ENCODE measurements around the gene TMEM255B.

The TMEM255B gene

DNA sequence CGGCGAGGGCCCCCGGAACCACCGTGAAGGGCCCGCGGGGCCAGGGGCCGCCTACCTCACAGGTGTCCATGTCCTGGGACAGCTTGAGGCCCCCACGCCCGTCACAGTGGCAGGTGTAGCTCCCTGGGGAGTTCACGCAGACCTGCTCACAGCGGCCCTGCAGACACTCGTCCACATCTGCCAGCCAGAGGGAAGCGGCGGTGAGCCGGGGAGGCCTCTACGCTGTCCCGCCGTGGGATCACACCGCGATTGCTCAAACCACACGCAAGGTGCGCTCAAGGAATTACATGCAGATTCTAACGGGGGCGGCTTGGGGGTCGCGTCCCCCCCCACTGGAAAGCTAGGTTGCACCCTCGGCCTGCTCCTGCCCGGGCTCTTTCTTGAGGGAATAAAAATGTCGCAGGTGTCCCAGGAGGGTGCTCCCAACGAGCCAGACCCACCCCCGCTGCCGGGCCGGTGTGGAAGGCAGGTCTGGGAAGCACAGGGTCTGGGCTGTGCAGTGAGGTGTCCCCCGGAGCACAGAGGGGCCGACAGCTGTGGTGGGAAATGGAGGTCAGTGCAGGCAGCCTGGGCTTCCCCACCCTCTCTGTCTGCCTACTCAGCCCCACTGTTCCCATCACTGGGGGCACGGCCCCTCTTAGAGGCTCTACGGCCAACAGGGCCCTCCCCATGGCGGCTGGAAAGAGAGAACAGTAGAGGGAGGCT is 75.6 kb downstream of the TMEM255B start:
- Mint-ChIP-seq H3K4me1 (peaks cover 2% of the 10 kb centered on the region), H3K27ac (no peak overlapping the region), H3K27me3 (no peaks in the 10 kb centered on the region), H3K4me3 (no peak overlapping the region), H3K36me3 (ENCODE audit: low read depth) (peaks cover 3% of the 10 kb centered on the region), H3K9me3 (no peaks in the 10 kb centered on the region)
- ATAC-seq (no peak), DNase-seq (no peak)

DNA sequence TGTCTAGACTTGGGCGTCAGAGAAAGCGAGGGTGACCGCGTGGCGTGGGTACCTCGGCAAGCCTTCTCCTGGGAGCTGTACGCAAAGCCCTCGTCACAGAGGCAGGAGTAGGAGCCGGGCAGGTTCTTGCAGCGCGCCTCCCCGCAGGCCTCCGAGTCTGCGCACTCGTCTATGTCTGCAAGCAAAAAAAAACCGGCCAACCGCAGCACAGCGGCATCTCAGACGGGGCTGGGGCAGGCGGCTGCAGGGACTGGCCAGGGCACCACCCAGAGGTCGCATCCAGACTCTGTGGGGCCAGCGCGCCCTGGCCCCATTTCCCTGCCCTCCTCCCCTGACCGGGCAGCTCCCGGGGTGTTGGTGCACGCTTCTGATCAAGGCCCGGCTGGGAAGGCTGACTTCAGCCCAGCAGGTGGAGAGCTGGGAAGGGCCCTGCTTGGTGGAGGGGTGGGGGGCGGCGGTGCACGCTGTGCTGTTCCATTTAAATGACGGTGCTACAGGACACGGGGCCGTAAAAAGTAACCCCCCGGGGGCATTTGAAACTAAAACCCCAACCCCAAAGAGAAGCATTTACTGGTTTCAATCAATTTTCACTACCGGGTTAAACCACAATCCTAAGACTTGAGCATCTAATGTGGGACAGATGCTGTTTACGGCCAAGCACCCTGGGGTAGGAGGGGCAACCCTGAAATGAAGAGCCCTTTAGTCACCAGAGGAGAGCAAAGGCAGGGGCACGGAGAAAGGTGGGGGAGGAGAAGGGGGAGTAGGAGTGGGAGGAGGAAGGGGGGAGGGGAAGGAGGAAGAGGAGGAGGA is 76.6 kb downstream of the TMEM255B start:
- no peak overlapping the region for H3K4me3 Mint-ChIP-seq
- H3K27me3 Mint-ChIP-seq: no peaks in the 10 kb centered on the region
- H3K9me3 Mint-ChIP-seq: no peaks in the 10 kb centered on the region
- DNase-seq: no peak
- ATAC-seq: no peak
- H3K36me3 Mint-ChIP-seq (ENCODE audit: low read depth): peaks cover 3% of the 10 kb centered on the region
- peaks cover 2% of the 10 kb centered on the region for H3K4me1 Mint-ChIP-seq
- no peak overlapping the region for H3K27ac Mint-ChIP-seq

DNA sequence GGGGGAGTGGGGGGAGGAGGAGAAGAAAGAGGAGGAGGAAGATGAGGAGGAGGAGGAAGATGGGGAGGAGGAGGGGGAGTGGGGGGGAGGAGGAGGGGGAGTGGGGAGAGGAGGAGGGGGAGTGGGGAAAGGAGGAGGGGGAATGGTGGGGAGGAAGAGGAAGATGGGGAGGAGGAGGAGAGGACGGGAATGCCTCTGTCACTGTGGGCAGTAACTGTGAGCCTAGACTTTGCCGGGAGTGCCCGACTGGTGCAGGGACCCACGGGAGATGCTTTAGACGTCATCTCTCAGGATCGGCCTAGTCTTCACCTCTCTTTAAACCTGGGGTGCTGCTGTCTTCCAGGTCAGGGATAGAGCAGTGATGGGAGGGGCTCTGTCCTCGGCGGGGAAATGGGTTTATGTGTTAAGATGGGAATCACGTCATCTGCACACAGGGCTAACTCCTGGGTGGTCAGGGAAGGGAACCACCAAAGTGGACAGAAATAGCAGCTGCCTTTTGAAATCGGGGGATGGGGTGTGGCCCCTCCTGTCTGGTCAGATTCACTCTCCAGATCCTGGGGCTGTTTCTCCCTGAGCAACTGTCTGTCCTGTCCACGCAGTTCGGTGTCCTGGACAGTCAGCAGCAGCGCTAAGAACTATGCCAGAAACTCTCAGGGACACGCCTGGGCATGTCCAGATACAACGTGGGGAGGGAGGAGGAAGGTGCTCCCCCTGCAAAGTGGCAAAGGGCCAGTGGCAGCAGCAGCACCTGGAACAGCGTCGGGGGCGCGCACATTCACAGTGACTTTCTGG is 77.9 kb downstream of the TMEM255B start:
- H3K27me3 Mint-ChIP-seq: peaks cover under 1% of the 10 kb centered on the region
- no peak overlapping the region for H3K4me3 Mint-ChIP-seq
- ATAC-seq (no peak), DNase-seq (no peak)
- no peak overlapping the region for H3K27ac Mint-ChIP-seq
- H3K36me3 Mint-ChIP-seq (ENCODE audit: low read depth): peaks cover 3% of the 10 kb centered on the region
- peaks cover 5% of the 10 kb centered on the region for H3K4me1 Mint-ChIP-seq
- H3K9me3 Mint-ChIP-seq: no peaks in the 10 kb centered on the region

GRCh38 chr13:113837560-113838355 is 78.7 kb downstream of the TMEM255B start:
- Mint-ChIP-seq H3K4me3 (no peak overlapping the region), H3K27ac (no peak overlapping the region), H3K9me3 (no peaks in the 10 kb centered on the region), H3K4me1 (peaks cover 7% of the 10 kb centered on the region), H3K36me3 (ENCODE audit: low read depth) (peaks cover 3% of the 10 kb centered on the region), H3K27me3 (peaks cover 3% of the 10 kb centered on the region)
- ATAC-seq (no peak), DNase-seq (no peak)

DNA sequence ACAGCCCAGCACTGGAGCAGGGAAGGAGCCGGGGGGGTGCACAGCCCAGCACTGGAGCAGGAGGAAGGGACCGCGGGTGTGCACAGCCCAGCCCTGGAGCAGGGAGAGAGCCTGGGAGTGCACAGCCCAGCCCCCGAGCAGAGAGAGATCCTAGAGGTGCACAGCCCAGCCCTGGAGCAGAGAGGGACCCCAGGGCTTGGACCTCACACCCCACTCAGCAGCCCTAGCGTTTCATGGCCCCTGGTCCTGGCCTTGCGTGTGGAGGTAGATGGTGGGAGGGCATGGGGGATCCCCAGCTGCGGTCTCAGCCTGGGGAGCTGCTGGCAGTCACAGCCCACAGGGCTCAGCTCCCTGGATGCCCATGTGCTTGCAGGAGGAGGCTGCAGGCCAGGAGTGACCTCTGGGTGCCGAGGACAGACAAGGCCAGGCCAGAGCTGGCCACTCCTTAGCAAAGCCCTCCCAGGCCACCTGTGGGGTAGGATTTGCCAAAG is 79.7 kb downstream of the TMEM255B start:
- no peak overlapping the region for H3K27ac Mint-ChIP-seq

GRCh38 chr13:113839536-113840204 is 80.6 kb downstream of the TMEM255B start:
- DNase-seq (no peak), ATAC-seq (no peak)
- H3K27me3 Mint-ChIP-seq: peaks cover 3% of the 10 kb centered on the region
- H3K4me1 Mint-ChIP-seq: peaks cover 9% of the 10 kb centered on the region
- no peak overlapping the region for H3K27ac Mint-ChIP-seq
- no peaks in the 10 kb centered on the region for H3K9me3 Mint-ChIP-seq
- no peak overlapping the region for H3K4me3 Mint-ChIP-seq
- H3K36me3 Mint-ChIP-seq (ENCODE audit: low read depth): no peaks in the 10 kb centered on the region

More for the DNA sequence above, 79.7 kb downstream of the TMEM255B start:
- peaks cover 7% of the 10 kb centered on the region for H3K4me1 Mint-ChIP-seq
- H3K27me3 Mint-ChIP-seq: peaks cover 3% of the 10 kb centered on the region
- no peak overlapping the region for H3K4me3 Mint-ChIP-seq
- DNase-seq (no peak), ATAC-seq (no peak)
- no peaks in the 10 kb centered on the region for H3K9me3 Mint-ChIP-seq
- no peaks in the 10 kb centered on the region for H3K36me3 Mint-ChIP-seq (ENCODE audit: low read depth)

DNA sequence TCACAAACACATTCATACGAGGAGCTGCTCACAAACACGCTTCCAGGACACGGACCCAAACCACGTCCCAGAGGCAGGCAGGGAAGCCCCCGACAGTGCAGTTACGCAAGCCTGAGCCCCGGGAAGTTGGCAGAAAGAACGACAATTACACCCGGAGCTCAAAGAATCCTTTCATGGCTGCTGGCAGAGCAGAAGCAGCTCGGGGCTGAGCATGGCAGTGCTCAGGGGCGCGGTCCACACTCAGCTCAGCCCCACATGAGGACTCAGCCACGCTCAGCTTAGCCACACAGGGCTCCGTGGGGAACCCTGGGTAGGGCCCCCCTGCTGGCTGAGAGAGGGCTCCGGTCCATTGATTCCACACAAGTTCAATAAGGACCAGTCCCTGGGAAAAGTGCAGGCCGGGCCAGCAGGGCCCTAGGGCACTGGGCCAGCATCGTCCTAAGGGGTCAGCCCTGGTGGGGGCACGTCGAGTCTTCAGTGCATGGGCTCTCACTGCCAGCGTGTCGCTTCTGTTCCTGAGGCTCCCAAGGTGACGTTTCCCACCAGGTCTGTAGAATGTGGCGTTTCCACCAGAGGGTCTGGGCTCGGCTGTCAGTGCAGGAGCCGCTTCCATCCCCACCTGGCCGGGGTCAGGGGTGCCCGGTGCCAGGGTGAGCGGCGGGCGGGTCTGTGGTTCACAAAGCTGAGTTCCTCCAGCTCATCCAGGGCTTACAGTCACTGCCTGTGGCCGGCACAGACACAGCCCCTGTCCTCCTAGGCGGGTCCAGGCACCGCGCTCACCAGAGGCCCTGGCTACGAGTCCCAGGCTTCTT is 81.7 kb downstream of the TMEM255B start:
- Mint-ChIP-seq H3K9me3 (no peaks in the 10 kb centered on the region), H3K36me3 (ENCODE audit: low read depth) (no peaks in the 10 kb centered on the region), H3K27me3 (peaks cover 3% of the 10 kb centered on the region), H3K27ac (no peak overlapping the region), H3K4me1 (peaks cover 19% of the 10 kb centered on the region), H3K4me3 (no peak overlapping the region)
- no peak for DNase-seq
- ATAC-seq: no peak

DNA sequence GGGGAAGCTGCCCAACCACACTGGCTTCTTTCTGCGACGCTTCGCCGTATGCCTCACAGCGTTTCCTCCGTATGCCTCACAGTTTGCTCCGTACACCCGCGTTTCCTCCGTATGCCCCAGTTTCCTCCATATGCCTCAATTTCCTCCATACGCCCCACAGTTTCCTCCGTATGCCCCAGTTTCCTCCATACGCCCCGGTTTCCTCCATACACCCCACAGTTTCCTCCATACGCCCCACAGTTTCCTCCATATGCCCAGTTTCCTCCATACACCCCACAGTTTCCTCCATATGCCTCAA is 82.3 kb downstream of the TMEM255B start:
- DNase-seq: no peak
- Mint-ChIP-seq H3K9me3 (no peaks in the 10 kb centered on the region), H3K36me3 (ENCODE audit: low read depth) (no peaks in the 10 kb centered on the region), H3K27ac (no peak overlapping the region), H3K27me3 (peaks cover 3% of the 10 kb centered on the region), H3K4me1 (peaks cover 24% of the 10 kb centered on the region), H3K4me3 (no peak overlapping the region)
- ATAC-seq: no peak

GRCh38 chr13:113842336-113843062 is 83.5 kb downstream of the TMEM255B start:
- no peak overlapping the region for H3K27ac Mint-ChIP-seq
- H3K4me1 Mint-ChIP-seq: peaks cover 27% of the 10 kb centered on the region
- DNase-seq (no peak), ATAC-seq (no peak)
- no peaks in the 10 kb centered on the region for H3K9me3 Mint-ChIP-seq
- peaks cover 3% of the 10 kb centered on the region for H3K27me3 Mint-ChIP-seq
- no peaks in the 10 kb centered on the region for H3K36me3 Mint-ChIP-seq (ENCODE audit: low read depth)
- H3K4me3 Mint-ChIP-seq: no peak overlapping the region

GRCh38 chr13:113843063-113843654 is 84.1 kb downstream of the TMEM255B start:
- Mint-ChIP-seq H3K27ac (no peak overlapping the region), H3K4me1 (peaks cover 27% of the 10 kb centered on the region)
- no peak for ATAC-seq

DNA sequence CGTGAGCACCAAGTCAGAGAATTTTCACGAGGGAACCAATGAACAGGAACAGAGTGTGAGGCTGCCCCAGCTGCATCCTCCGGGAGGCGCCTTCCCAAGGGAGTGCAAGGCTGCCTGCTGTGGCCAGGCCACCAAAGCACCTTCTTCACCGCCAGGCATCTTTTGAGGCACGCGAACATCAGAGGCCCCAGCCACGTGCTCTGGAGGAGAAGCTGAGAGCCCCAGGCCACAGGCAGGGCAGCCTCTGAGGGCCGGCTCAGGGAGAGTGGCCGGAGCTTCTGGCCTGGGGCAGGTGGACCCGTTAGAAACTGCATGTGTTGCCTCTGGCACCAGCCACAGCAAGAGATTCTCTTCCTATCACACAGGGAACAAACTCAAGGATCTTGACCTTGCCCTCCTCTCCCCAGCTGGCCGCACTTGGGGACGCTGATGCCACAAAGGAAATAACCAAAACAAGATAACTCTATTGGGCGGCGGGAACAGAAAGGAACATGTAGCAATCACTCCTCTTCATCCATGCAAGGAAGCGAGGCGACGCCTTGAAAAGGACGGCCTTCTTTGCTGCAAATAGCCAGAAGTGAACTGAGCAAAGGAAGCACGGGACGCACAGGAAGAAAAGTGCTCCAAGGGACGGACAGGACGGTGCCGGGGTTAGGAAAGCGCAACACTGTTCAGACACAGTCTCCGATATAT is 85.0 kb downstream of the TMEM255B start:
- Mint-ChIP-seq H3K9me3 (no peaks in the 10 kb centered on the region), H3K4me1 (peaks cover 27% of the 10 kb centered on the region), H3K36me3 (ENCODE audit: low read depth) (no peaks in the 10 kb centered on the region), H3K4me3 (no peak overlapping the region), H3K27me3 (peaks cover 3% of the 10 kb centered on the region), H3K27ac (no peak overlapping the region)
- DNase-seq (no peak), ATAC-seq (no peak)

More at GRCh38 chr13:113843063-113843654, 84.1 kb downstream of the TMEM255B start:
- H3K4me3 Mint-ChIP-seq: no peak overlapping the region
- H3K27me3 Mint-ChIP-seq: peaks cover 3% of the 10 kb centered on the region
- no peak for DNase-seq
- H3K36me3 Mint-ChIP-seq (ENCODE audit: low read depth): no peaks in the 10 kb centered on the region
- no peaks in the 10 kb centered on the region for H3K9me3 Mint-ChIP-seq

GRCh38 chr13:113845055-113845454 is 86.0 kb downstream of the TMEM255B start:
- peaks cover 3% of the 10 kb centered on the region for H3K27me3 Mint-ChIP-seq
- H3K4me1 Mint-ChIP-seq: peaks cover 27% of the 10 kb centered on the region
- H3K4me3 Mint-ChIP-seq: no peak overlapping the region
- H3K36me3 Mint-ChIP-seq (ENCODE audit: low read depth): no peaks in the 10 kb centered on the region
- ATAC-seq: no peak
- H3K27ac Mint-ChIP-seq: no peak overlapping the region
- H3K9me3 Mint-ChIP-seq: no peaks in the 10 kb centered on the region
- DNase-seq: no peak

All from activated naive CD8-positive, alpha-beta T cell treated with anti-CD3 and anti-CD28 coated beads, Interleukin-2, amount 50 U/mL, for 24 hours (primary cell).